ENCODE data around the gene NRXN3. TPM values are rescaled to one million over a fixed set of nuclear protein-coding genes. Genes with fewer than 3 reads are reported as not detected.

NRXN3 gene
- total and polyA plus RNA-seq, 2 donors (not counting 1 experiment from before 2014, with no cell fraction given) = not detected

GRCh38 chr14:79352076-79352630 is 1182.0 kb downstream of the NRXN3 start:
- H3K9ac ChIP-seq (ENCODE audit: low read length) = no peak overlapping the region
- no peak overlapping the region for H2AFZ ChIP-seq (ENCODE audit: insufficient read depth, low read depth, low read length, poor library complexity, severe bottlenecking)
- H3K9me3 ChIP-seq (ENCODE audit: control extremely low read depth in 1 of 3, control insufficient read depth in 2 of 3, insufficient read depth in 1 of 3, low read length in 2 of 3) = no peaks in the 10 kb centered on the region
- H3K4me1 ChIP-seq (ENCODE audit: control insufficient read depth in 2 of 2, insufficient read depth in 2 of 2, low read length in 2 of 2) = no peaks in the 10 kb centered on the region
- no peak overlapping the region for H3K4me3 ChIP-seq (ENCODE audit: control extremely low read depth in 1 of 5, extremely low read depth in 1 of 5, insufficient read depth in 1 of 5, low read depth in 2 of 5, low read length in 4 of 5)
- WGBS (ENCODE audit: insufficient coverage) = 80% methylated on average over 1 of the region's 3 CpGs
- H3K36me3 ChIP-seq (replicated peaks in 1 of 2; ENCODE audit: control extremely low read depth in 1 of 2, control insufficient read depth in 1 of 2, extremely low read depth in 1 of 2, insufficient read depth in 2 of 2, low read length in 1 of 2) = no peaks in the 10 kb centered on the region
- Mint-ChIP-seq H3K27ac (no peak overlapping the region), H3K9me3 (ENCODE audit: insufficient read depth) (no peaks in the 10 kb centered on the region), H3K4me1 (no peaks in the 10 kb centered on the region), H3K4me3 (no peak overlapping the region), H3K27me3 (no peaks in the 10 kb centered on the region)
- CTCF ChIA-PET = interaction anchor here (0.6 kb wide), 1 partner anchor 61 kb away, joined by 5 read pairs; no protein-coding TSS in a partner anchor
- H3K27me3 ChIP-seq (replicated peaks in 1 of 4; ENCODE audit: control extremely low read depth in 1 of 4, control insufficient read depth in 3 of 4, insufficient read depth in 4 of 4, low read length in 3 of 4) = no peaks in the 10 kb centered on the region
- intact Hi-C loops (cut with micrococcal nuclease) = no loop called here
- DNase-seq = no peak
- H3K27ac ChIP-seq (ENCODE audit: low read length in 2 of 2) = no peak overlapping the region
- no peaks in the 10 kb centered on the region for H4K20me1 ChIP-seq (ENCODE audit: control insufficient read depth, insufficient read depth, low read length, poor library complexity, severe bottlenecking)
- ATAC-seq (ENCODE audit: low read depth) = no peak
- no peak for TF ChIP-seq EZH2 (IDR thresholded peaks at IDR 0.05; ENCODE audit: borderline replicate concordance, insufficient read depth, low read depth, low read length, poor library complexity, severe bottlenecking)
- TF ChIP-seq, protein P1, sequence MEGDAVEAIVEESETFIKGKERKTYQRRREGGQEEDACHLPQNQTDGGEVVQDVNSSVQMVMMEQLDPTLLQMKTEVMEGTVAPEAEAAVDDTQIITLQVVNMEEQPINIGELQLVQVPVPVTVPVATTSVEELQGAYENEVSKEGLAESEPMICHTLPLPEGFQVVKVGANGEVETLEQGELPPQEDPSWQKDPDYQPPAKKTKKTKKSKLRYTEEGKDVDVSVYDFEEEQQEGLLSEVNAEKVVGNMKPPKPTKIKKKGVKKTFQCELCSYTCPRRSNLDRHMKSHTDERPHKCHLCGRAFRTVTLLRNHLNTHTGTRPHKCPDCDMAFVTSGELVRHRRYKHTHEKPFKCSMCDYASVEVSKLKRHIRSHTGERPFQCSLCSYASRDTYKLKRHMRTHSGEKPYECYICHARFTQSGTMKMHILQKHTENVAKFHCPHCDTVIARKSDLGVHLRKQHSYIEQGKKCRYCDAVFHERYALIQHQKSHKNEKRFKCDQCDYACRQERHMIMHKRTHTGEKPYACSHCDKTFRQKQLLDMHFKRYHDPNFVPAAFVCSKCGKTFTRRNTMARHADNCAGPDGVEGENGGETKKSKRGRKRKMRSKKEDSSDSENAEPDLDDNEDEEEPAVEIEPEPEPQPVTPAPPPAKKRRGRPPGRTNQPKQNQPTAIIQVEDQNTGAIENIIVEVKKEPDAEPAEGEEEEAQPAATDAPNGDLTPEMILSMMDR (IDR thresholded peaks at IDR 0.05) = no peak
- no peaks in the 10 kb centered on the region for H3K79me2 ChIP-seq (ENCODE audit: control insufficient read depth, insufficient read depth, low read length)
- no peak overlapping the region for H3K4me2 ChIP-seq (replicated peaks; ENCODE audit: low read depth, low read length, poor library complexity, severe bottlenecking)
- POLR2A ChIA-PET = no interaction called here

DNA sequence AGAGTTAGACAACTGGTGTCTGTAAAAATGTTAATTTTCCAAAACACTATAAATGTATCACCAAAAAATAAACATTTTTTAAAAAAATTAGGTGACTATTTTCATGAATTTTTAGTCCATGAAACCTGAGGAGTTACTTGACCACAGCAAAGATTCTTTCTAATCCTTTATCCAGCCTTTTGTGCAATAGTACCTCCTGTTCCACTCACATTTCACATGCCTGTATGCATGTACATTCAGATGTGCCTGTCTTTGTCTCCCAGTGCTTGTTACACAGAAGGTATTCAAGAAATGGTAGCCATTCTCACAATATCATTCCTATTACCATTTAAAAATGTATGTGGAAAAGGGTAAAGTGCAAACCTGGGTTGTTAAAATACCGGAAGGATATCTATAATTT is 1184.2 kb downstream of the NRXN3 start:
- Mint-ChIP-seq H3K4me1 (no peaks in the 10 kb centered on the region), H3K27me3 (no peaks in the 10 kb centered on the region), H3K27ac (no peak overlapping the region), H3K4me3 (no peak overlapping the region), H3K9me3 (ENCODE audit: insufficient read depth) (no peaks in the 10 kb centered on the region)
- Histone ChIP-seq H3K9ac (ENCODE audit: low read length) (no peak overlapping the region), H3K27ac (ENCODE audit: low read length in 2 of 2) (no peak overlapping the region), H3K4me1 (ENCODE audit: control insufficient read depth in 2 of 2, insufficient read depth in 2 of 2, low read length in 2 of 2) (no peaks in the 10 kb centered on the region), H3K9me3 (ENCODE audit: control extremely low read depth in 1 of 3, control insufficient read depth in 2 of 3, insufficient read depth in 1 of 3, low read length in 2 of 3) (no peaks in the 10 kb centered on the region), H3K36me3 (replicated peaks in 1 of 2; ENCODE audit: control extremely low read depth in 1 of 2, control insufficient read depth in 1 of 2, extremely low read depth in 1 of 2, insufficient read depth in 2 of 2, low read length in 1 of 2) (no peaks in the 10 kb centered on the region), H2AFZ (ENCODE audit: insufficient read depth, low read depth, low read length, poor library complexity, severe bottlenecking) (no peak overlapping the region), H3K4me2 (replicated peaks; ENCODE audit: low read depth, low read length, poor library complexity, severe bottlenecking) (no peak overlapping the region), H4K20me1 (ENCODE audit: control insufficient read depth, insufficient read depth, low read length, poor library complexity, severe bottlenecking) (no peaks in the 10 kb centered on the region), H3K27me3 (replicated peaks in 1 of 4; ENCODE audit: control extremely low read depth in 1 of 4, control insufficient read depth in 3 of 4, insufficient read depth in 4 of 4, low read length in 3 of 4) (no peaks in the 10 kb centered on the region), H3K79me2 (ENCODE audit: control insufficient read depth, insufficient read depth, low read length) (no peaks in the 10 kb centered on the region), H3K4me3 (ENCODE audit: control extremely low read depth in 1 of 5, extremely low read depth in 1 of 5, insufficient read depth in 1 of 5, low read depth in 2 of 5, low read length in 4 of 5) (no peak overlapping the region)
- no CpG with 5 or more reads among the region's 1 CpG for WGBS (ENCODE audit: insufficient coverage)
- DNase-seq (no peak), ATAC-seq (ENCODE audit: low read depth) (no peak)
- CTCF ChIA-PET = no interaction called here
- POLR2A ChIA-PET = no interaction called here
- intact Hi-C loops (cut with micrococcal nuclease) = no loop called here
- TF ChIP-seq, protein P1 (IDR thresholded peaks at IDR 0.05) = no peak
- TF ChIP-seq EZH2 (IDR thresholded peaks at IDR 0.05; ENCODE audit: borderline replicate concordance, insufficient read depth, low read depth, low read length, poor library complexity, severe bottlenecking) = no peak
